ENCODE results near the gene PRSS53.

Gene PRSS53

GRCh38 chr16:31120129-31120528, 31.4 kb upstream of the PRSS53 start:
- in situ Hi-C loops (cut with MboI; ENCODE audit: low pct_unique_long_range_greater_than_20kb, low sequenced_read_pairs) = no loop called here
- no peak for DNase-seq

- no peak for DNase-seq
- in situ Hi-C loops (cut with MboI; ENCODE audit: low pct_unique_long_range_greater_than_20kb, low sequenced_read_pairs) = no loop called here
Observed at GRCh38 chr16:31118223-31119155, 29.7 kb upstream of the PRSS53 start.

GRCh38 chr16:31117384-31118222, 28.9 kb upstream of the PRSS53 start, which contains the start of gene KAT8:
Gene KAT8, plus strand, starts transcription at chr16:31117664. Its CDS starts 18 bp downstream, at chr16:31117682.
- in situ Hi-C loops (cut with MboI; ENCODE audit: low pct_unique_long_range_greater_than_20kb, low sequenced_read_pairs) = no loop called here
- DNase-seq = peak; percentile 98

GRCh38 chr16:31114468-31114867, 25.7 kb upstream of the PRSS53 start:
- DNase-seq = no peak
- in situ Hi-C loops (cut with MboI; ENCODE audit: low pct_unique_long_range_greater_than_20kb, low sequenced_read_pairs) = no loop called here

- DNase-seq = peak; percentile 67
- in situ Hi-C loops (cut with MboI; ENCODE audit: low pct_unique_long_range_greater_than_20kb, low sequenced_read_pairs) = no loop called here
Observed at GRCh38 chr16:31113121-31114120, 24.7 kb upstream of the PRSS53 start.

- DNase-seq = no peak
- in situ Hi-C loops (cut with MboI; ENCODE audit: low pct_unique_long_range_greater_than_20kb, low sequenced_read_pairs) = no loop called here
Observed at GRCh38 chr16:31112711-31113110, 24.0 kb upstream of the PRSS53 start.

- in situ Hi-C loops (cut with MboI; ENCODE audit: low pct_unique_long_range_greater_than_20kb, low sequenced_read_pairs) = no loop called here
- no peak for DNase-seq
Observed at GRCh38 chr16:31111881-31112466, 23.2 kb upstream of the PRSS53 start.

- in situ Hi-C loops (cut with MboI; ENCODE audit: low pct_unique_long_range_greater_than_20kb, low sequenced_read_pairs) = no loop called here
- DNase-seq = no peak
Observed at GRCh38 chr16:31110106-31111034, 21.6 kb upstream of the PRSS53 start.

GRCh38 chr16:31109622-31110021, 20.9 kb upstream of the PRSS53 start:
- in situ Hi-C loops (cut with MboI; ENCODE audit: low pct_unique_long_range_greater_than_20kb, low sequenced_read_pairs) = no loop called here

GRCh38 chr16:31108794-31109558, 20.2 kb upstream of the PRSS53 start:
- no peak for DNase-seq
- in situ Hi-C loops (cut with MboI; ENCODE audit: low pct_unique_long_range_greater_than_20kb, low sequenced_read_pairs) = no loop called here

More at GRCh38 chr16:31109622-31110021, 20.9 kb upstream of the PRSS53 start:
- DNase-seq = no peak

GRCh38 chr16:31108035-31108793, 19.5 kb upstream of the PRSS53 start, which contains the start of gene BCKDK:
Gene BCKDK, plus strand, starts transcription at chr16:31108386. Its CDS starts 838 bp downstream, at chr16:31109224.
- in situ Hi-C loops (cut with MboI; ENCODE audit: low pct_unique_long_range_greater_than_20kb, low sequenced_read_pairs) = no loop called here
- peak; percentile 84 for DNase-seq

GRCh38 chr16:31107465-31107867, 18.7 kb upstream of the PRSS53 start:
- no peak for DNase-seq

GRCh38 chr16:31106509-31107464, 18.0 kb upstream of the PRSS53 start:
- in situ Hi-C loops (cut with MboI; ENCODE audit: low pct_unique_long_range_greater_than_20kb, low sequenced_read_pairs) = no loop called here
- DNase-seq = no peak

More at GRCh38 chr16:31107465-31107867, 18.7 kb upstream of the PRSS53 start:
- in situ Hi-C loops (cut with MboI; ENCODE audit: low pct_unique_long_range_greater_than_20kb, low sequenced_read_pairs) = no loop called here

- DNase-seq = peak; percentile 89
Observed at GRCh38 chr16:31105677-31106213, 17.0 kb upstream of the PRSS53 start.

More at GRCh38 chr16:31105677-31106213, 17.0 kb upstream of the PRSS53 start:
- in situ Hi-C loops (cut with MboI; ENCODE audit: low pct_unique_long_range_greater_than_20kb, low sequenced_read_pairs) = no loop called here

Measured in KBM-7 (cell line).